ENCODE measurements around the gene SLC22A16.

The SLC22A16 gene

GRCh38 chr6:110481081-110481480, 4.7 kb upstream of the SLC22A16 start:
- H3K4me3 ChIP-seq (ENCODE audit: low read length), result no peak overlapping the region
- no peak for TF ChIP-seq CTCF (conservative IDR thresholded peaks at IDR 0.05; ENCODE audit: low read length)

GRCh38 chr6:110475066-110475653, 1.3 kb downstream of the SLC22A16 start:
- no peak overlapping the region for H3K4me3 ChIP-seq (ENCODE audit: low read length)
- TF ChIP-seq CTCF (conservative IDR thresholded peaks at IDR 0.05; ENCODE audit: low read length), result no peak
- DNase-seq (ENCODE audit: low read depth), result no peak

More at GRCh38 chr6:110481081-110481480, 4.7 kb upstream of the SLC22A16 start:
- no peak for DNase-seq (ENCODE audit: low read depth)

GRCh38 chr6:110474500-110474899, 1.9 kb downstream of the SLC22A16 start:
- TF ChIP-seq CTCF (conservative IDR thresholded peaks at IDR 0.05; ENCODE audit: low read length), result no peak
- H3K4me3 ChIP-seq (ENCODE audit: low read length), result no peak overlapping the region

GRCh38 chr6:110472739-110473138, 3.7 kb downstream of the SLC22A16 start:
- TF ChIP-seq CTCF (conservative IDR thresholded peaks at IDR 0.05; ENCODE audit: low read length), result no peak
- no peak for DNase-seq (ENCODE audit: low read depth)
- no peak overlapping the region for H3K4me3 ChIP-seq (ENCODE audit: low read length)

More at GRCh38 chr6:110474500-110474899, 1.9 kb downstream of the SLC22A16 start:
- DNase-seq (ENCODE audit: low read depth), result no peak

GRCh38 chr6:110471726-110472365, 4.6 kb downstream of the SLC22A16 start:
- no peak overlapping the region for H3K4me3 ChIP-seq (ENCODE audit: low read length)
- DNase-seq (ENCODE audit: low read depth), result no peak
- TF ChIP-seq CTCF (conservative IDR thresholded peaks at IDR 0.05; ENCODE audit: low read length), result no peak

- no peak for DNase-seq (ENCODE audit: low read depth)
- TF ChIP-seq CTCF (conservative IDR thresholded peaks at IDR 0.05; ENCODE audit: low read length), result no peak
- no peak overlapping the region for H3K4me3 ChIP-seq (ENCODE audit: low read length)
These were observed 7.7 kb downstream of the SLC22A16 start for GRCh38 chr6:110468731-110469130.

GRCh38 chr6:110467566-110468140, 8.8 kb downstream of the SLC22A16 start:
- no peak for DNase-seq (ENCODE audit: low read depth)
- H3K4me3 ChIP-seq (ENCODE audit: low read length), result no peak overlapping the region
- no peak for TF ChIP-seq CTCF (conservative IDR thresholded peaks at IDR 0.05; ENCODE audit: low read length)

Measured in AG10803 (cell line).